Progenitor cell of endocrine pancreas (in vitro differentiated cells): ENCODE results near the gene ZNF587. TPM values are rescaled to one million over a fixed set of nuclear protein-coding genes. Genes with fewer than 3 reads are reported as not detected.
"Not testable (repeated sequence)": the region's sequence is repeated elsewhere in the genome, so short reads cannot be mapped to it uniquely, and the experiment has no call there.

Source experiments
- DNase-seq: peaks from one replicate; pipeline ENCODE4 v3.0.0; 2021; ENCODE audit warnings: low spot score; ENCODE audit not compliant: unreplicated experiment
- H3K27ac Mint-ChIP-seq: 2 replicates; pipeline ENCODE4 v1.8.0; 2021; ENCODE audit warnings: mild to moderate bottlenecking, moderate library complexity, mixed read lengths
- H3K27me3 Mint-ChIP-seq: 2 replicates; pipeline ENCODE4 v1.8.0; 2021; ENCODE audit warnings: mixed read lengths
- H3K36me3 Mint-ChIP-seq: 2 replicates; pipeline ENCODE4 v1.8.0; 2022; ENCODE audit warnings: mixed read lengths; ENCODE audit not compliant: insufficient read depth
- H3K4me1 Mint-ChIP-seq: 2 replicates; pipeline ENCODE4 v1.8.0; 2021; ENCODE audit warnings: low read depth, mixed read lengths
- H3K4me3 Mint-ChIP-seq: 2 replicates; pipeline ENCODE4 v1.8.0; 2021; ENCODE audit warnings: low read depth, mild to moderate bottlenecking, moderate library complexity, mixed read lengths
- H3K9me3 Mint-ChIP-seq: 2 replicates; pipeline ENCODE4 v1.8.0; 2021; ENCODE audit warnings: low read depth, mixed read lengths
- CTCF ChIP-seq: fragments of 200-600 bp; sonication (generic); IDR thresholded peaks from one replicate; pipeline ENCODE4 v1.5.0; 2021; ENCODE audit warnings: antibody characterized with exemption, mild to moderate bottlenecking; ENCODE audit not compliant: unreplicated experiment
- total RNA-seq: library from RNA; stranded (reverse); gene quantifications from 2 replicates; pipeline ENCODE4 v1.2.1, GENCODE V29; 2021

Gene ZNF587
- total RNA-seq, 1 donor from 2014 or later: 93.7 TPM

- no peak overlapping the region for H3K27ac Mint-ChIP-seq
- peaks cover 27% of the 10 kb centered on the region for H3K36me3 Mint-ChIP-seq
- TF ChIP-seq CTCF: no peak
- H3K27me3 Mint-ChIP-seq: no peaks in the 10 kb centered on the region
- H3K4me1 Mint-ChIP-seq: peaks cover 50% of the 10 kb centered on the region
- H3K9me3 Mint-ChIP-seq: no peaks in the 10 kb centered on the region
- no peak overlapping the region for H3K4me3 Mint-ChIP-seq
- no peak for DNase-seq
Observed at GRCh38 chr19:57807541-57807940, 42.1 kb upstream of the ZNF587 start.

GRCh38 chr19:57810410-57811295 lies 39.0 kb upstream of the ZNF587 start:
- not testable (repeated sequence) for DNase-seq, H3K27me3 Mint-ChIP-seq, H3K9me3 Mint-ChIP-seq
- Mint-ChIP-seq H3K4me1 (peaks cover 53% of the 10 kb centered on the region), H3K4me3 (peak overlapping the region; percentile 38), H3K36me3 (peaks cover 23% of the 10 kb centered on the region), H3K27ac (peak overlapping the region; percentile 94)

GRCh38 chr19:57812226-57812625 lies 37.4 kb upstream of the ZNF587 start:
- H3K36me3 Mint-ChIP-seq: peaks cover 22% of the 10 kb centered on the region
- peaks cover 66% of the 10 kb centered on the region for H3K4me1 Mint-ChIP-seq
- TF ChIP-seq CTCF: no peak
- no peak for DNase-seq
- H3K27me3 Mint-ChIP-seq: no peaks in the 10 kb centered on the region
- H3K27ac Mint-ChIP-seq: peak overlapping the region; percentile 43
- H3K4me3 Mint-ChIP-seq: peak overlapping the region; percentile 48
- no peaks in the 10 kb centered on the region for H3K9me3 Mint-ChIP-seq

GRCh38 chr19:57812975-57813820 lies 36.5 kb upstream of the ZNF587 start:
- peaks cover 69% of the 10 kb centered on the region for H3K4me1 Mint-ChIP-seq
- not testable (repeated sequence) for H3K27me3 Mint-ChIP-seq, DNase-seq, H3K9me3 Mint-ChIP-seq
- H3K36me3 Mint-ChIP-seq: peaks cover 19% of the 10 kb centered on the region
- H3K27ac Mint-ChIP-seq: peak overlapping the region; percentile 85
- H3K4me3 Mint-ChIP-seq: peak overlapping the region; percentile 95

GRCh38 chr19:57813919-57814504 lies 35.6 kb upstream of the ZNF587 start:
- Mint-ChIP-seq H3K4me1 (peaks cover 76% of the 10 kb centered on the region), H3K27me3 (no peaks in the 10 kb centered on the region), H3K4me3 (peak overlapping the region; percentile 95), H3K9me3 (no peaks in the 10 kb centered on the region), H3K27ac (peak overlapping the region; percentile 97), H3K36me3 (peaks cover 17% of the 10 kb centered on the region)
- no peak for DNase-seq
- no peak for TF ChIP-seq CTCF
